Right lobe of liver (tissue), 6 donors: Measurements from ENCODE around the gene TOMM20. TPM values are rescaled to one million over a fixed set of nuclear protein-coding genes. Genes with fewer than 3 reads are reported as not detected.

ENCODE experiments used
- ATAC-seq, 4 donors: fragments of 200-7000 bp; cut with Tn5 transposase; one replicate each; pipeline ENCODE4 v1.9.1; 2020; ENCODE audit warnings: mild to moderate bottlenecking in 4 of 4, moderate library complexity in 4 of 4
- DNase-seq, 3 donors: peaks; one replicate each; pipeline ENCODE4 v3.0.0-alpha.2; 2020
- H3K27ac ChIP-seq, 3 donors: fragments of 200-600 bp; one replicate each; pipeline ENCODE4 v1.8.0; 2022
- H3K27me3 ChIP-seq, 2 donors: fragments of 200-600 bp; one replicate each; pipeline ENCODE4 v1.8.0; 2022
- H3K36me3 ChIP-seq, 4 donors: fragments of 200-600 bp; sonication (generic) in 1 of 4; one replicate each; pipeline versions ENCODE4 v1.5.1 to v1.8.0; 2017 to 2022; ENCODE audit warnings: control low read depth in 1 of 4
- H3K4me1 ChIP-seq, 4 donors: fragments of 200-600 bp; sonication (generic) in 1 of 4; one replicate each; pipeline versions ENCODE4 v1.5.1 to v1.8.0; 2017 to 2022; ENCODE audit warnings: control low read depth in 1 of 4
- H3K4me3 ChIP-seq, 3 donors: fragments of 200-600 bp; one replicate each; pipeline ENCODE4 v1.8.0; 2022
- H3K9me3 ChIP-seq, 4 donors: fragments of 200-600 bp; sonication (generic) in 1 of 4; one replicate each; pipeline versions ENCODE4 v1.5.1 to v1.8.0; 2017 to 2022; ENCODE audit warnings: control low read depth in 1 of 4
- POLR2A ChIP-seq: fragments of 450-650 bp; IDR thresholded peaks from one replicate; pipeline ENCODE4 v1.6.1; 2017; ENCODE audit warnings: antibody characterized with exemption, mild to moderate bottlenecking
- WGBS: methylation state at CpG from one replicate; pipeline ENCODE4 v1.1.6; 2018; ENCODE audit warnings: low coverage, low lambda C conversion rate; ENCODE audit not compliant: insufficient coverage; ENCODE audit errors: missing lambda C conversion rate; 5-methylcytosine and 5-hydroxymethylcytosine counted together
- intact Hi-C, 2 donors: fragments of 100-400 bp; cut with DNase I; formaldehyde crosslinking; loops; one replicate each; pipeline versions ENCODE4 v1.11.2 to v1.14.1; 2022
- total RNA-seq, 6 experiments: library from RNA; depleted of rRNA in 2 of 6; stranded (reverse); fragments of >200 nt in 2 of 6; fragmentation: NEBNext Ultra II Directional in 3 of 6; extraction: Animal tissue kit (Norgen Biotek cat#: 25700) in 3 of 6; gene quantifications; one replicate each; pipeline versions ENCODE4 v1.1.0 to v1.2.4, GENCODE V29; 2016 to 2023
- TF ChIP-seq, protein P1 (sequence below), 4 donors: fragments of 200-600 bp in 3 of 4; fragments of 450-650 bp in 1 of 4; IDR thresholded peaks; one replicate each; pipeline versions ENCODE4 v1.5.1 to v1.8.0; 2016 to 2022; ENCODE audit warnings: antibody characterized with exemption in 4 of 4, mild to moderate bottlenecking in 2 of 4
- donor health status: DM: no; HTN: yes; CAD: no.
- donor health status: DM: no; HTN: no; CAD: no.
- donor health status: DM: no; HTN: no; CAD: no.
- donor health status: DM: no; HTN: yes; CAD: no.
- donor health status: DM: no; HTN: yes; CAD: no.

The TOMM20 gene
- total RNA-seq, 6 experiments from 2014 or later = 33.0 to 59.2 (median 42.7) TPM

DNA sequence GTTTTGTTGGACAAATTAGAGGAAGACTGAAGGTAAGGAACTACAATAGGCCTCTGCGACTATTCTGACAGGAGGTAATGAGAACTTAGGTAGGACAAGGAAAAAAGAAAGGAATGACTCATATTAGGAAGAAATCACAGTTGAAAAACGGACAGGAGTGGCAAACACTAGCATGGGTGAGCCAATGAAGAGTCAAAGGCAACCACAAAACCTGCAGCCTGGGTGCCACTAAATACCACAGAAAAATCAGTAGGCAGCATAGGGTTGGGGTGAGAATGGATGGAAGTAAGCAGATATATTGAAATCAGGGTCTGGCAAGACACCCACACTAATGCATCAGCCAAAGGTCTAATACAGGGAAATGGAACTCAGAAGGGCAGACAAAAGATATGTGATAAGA is 22.4 kb upstream of the TOMM20 start:
- intact Hi-C loops = no loop called here
- no peaks in the 10 kb centered on the region for H3K9me3 ChIP-seq
- no peak for TF ChIP-seq POLR2A
- TF ChIP-seq, protein P1, sequence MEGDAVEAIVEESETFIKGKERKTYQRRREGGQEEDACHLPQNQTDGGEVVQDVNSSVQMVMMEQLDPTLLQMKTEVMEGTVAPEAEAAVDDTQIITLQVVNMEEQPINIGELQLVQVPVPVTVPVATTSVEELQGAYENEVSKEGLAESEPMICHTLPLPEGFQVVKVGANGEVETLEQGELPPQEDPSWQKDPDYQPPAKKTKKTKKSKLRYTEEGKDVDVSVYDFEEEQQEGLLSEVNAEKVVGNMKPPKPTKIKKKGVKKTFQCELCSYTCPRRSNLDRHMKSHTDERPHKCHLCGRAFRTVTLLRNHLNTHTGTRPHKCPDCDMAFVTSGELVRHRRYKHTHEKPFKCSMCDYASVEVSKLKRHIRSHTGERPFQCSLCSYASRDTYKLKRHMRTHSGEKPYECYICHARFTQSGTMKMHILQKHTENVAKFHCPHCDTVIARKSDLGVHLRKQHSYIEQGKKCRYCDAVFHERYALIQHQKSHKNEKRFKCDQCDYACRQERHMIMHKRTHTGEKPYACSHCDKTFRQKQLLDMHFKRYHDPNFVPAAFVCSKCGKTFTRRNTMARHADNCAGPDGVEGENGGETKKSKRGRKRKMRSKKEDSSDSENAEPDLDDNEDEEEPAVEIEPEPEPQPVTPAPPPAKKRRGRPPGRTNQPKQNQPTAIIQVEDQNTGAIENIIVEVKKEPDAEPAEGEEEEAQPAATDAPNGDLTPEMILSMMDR (IDR thresholded peaks at IDR 0.05) = no peak
- H3K36me3 ChIP-seq = peaks cover 0 to 59% (median 7%) of the 10 kb centered on the region in 4 donors
- ATAC-seq = no peak
- DNase-seq = no peak
- H3K4me3 ChIP-seq = no peak overlapping the region
- 90% methylated on average over 2 of the region's 2 CpGs for WGBS
- H3K4me1 ChIP-seq = no peaks in the 10 kb centered on the region
- H3K27ac ChIP-seq = no peak overlapping the region
- H3K27me3 ChIP-seq = no peaks in the 10 kb centered on the region

DNA sequence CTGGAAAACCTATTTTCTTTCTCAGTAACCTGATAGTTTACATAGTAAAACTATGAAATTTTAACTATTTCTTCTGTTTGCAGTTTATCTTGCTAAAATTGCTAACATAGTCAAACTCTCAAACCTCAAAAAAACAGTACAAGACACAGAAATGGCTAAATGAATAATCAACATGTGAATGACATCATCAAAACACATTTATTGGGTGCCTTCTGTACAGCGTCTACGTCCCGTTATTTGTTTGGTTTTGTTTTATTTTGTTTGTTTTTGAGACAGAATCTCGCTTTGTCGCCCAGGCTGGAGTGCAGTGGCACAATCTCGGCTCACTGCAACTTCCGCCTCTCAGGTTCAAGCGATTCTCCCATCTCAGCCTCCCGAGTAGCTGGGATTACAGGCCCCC is 21.2 kb upstream of the TOMM20 start:
- TF ChIP-seq, protein P1 (IDR thresholded peaks at IDR 0.05) = no peak
- no peak for TF ChIP-seq POLR2A
- 91% methylated on average over 7 of the region's 9 CpGs for WGBS
- H3K27ac ChIP-seq = no peak overlapping the region
- no peaks in the 10 kb centered on the region for H3K27me3 ChIP-seq
- peaks cover 0 to 64% (median 12%) of the 10 kb centered on the region in 4 donors for H3K36me3 ChIP-seq
- intact Hi-C loops = no loop called here
- DNase-seq = no peak
- no peak overlapping the region for H3K4me3 ChIP-seq
- H3K9me3 ChIP-seq = no peaks in the 10 kb centered on the region
- H3K4me1 ChIP-seq = no peaks in the 10 kb centered on the region
- no peak for ATAC-seq

DNA sequence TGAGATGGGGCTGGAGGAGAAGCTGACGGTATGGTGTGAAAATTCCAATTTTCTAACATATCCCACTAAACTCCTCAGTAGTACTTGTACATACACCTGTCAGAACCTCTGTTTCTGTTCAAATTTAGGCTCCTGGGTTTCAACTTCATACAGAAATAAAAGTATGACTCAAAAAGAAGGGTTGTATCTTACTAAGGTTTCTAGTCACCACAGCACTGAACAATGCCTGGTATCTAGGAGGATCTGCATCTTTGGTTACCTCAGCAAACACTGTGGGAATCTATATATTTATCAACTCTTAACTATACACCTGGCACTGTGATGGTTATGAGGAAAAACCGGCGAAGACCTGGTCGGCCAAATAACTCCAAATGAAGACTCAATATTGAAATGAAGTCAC is 18.6 kb upstream of the TOMM20 start:
- 88% methylated on average over 4 of the region's 4 CpGs for WGBS
- no peak overlapping the region for H3K4me3 ChIP-seq
- no peaks in the 10 kb centered on the region for H3K4me1 ChIP-seq
- no peaks in the 10 kb centered on the region for H3K27me3 ChIP-seq
- no peaks in the 10 kb centered on the region for H3K9me3 ChIP-seq
- ATAC-seq (no peak), DNase-seq (no peak)
- no peak overlapping the region for H3K27ac ChIP-seq
- intact Hi-C loops = no loop called here
- TF ChIP-seq, protein P1 (IDR thresholded peaks at IDR 0.05) = no peak
- no peak for TF ChIP-seq POLR2A
- H3K36me3 ChIP-seq = peaks cover 0 to 63% (median 19%) of the 10 kb centered on the region in 4 donors

DNA sequence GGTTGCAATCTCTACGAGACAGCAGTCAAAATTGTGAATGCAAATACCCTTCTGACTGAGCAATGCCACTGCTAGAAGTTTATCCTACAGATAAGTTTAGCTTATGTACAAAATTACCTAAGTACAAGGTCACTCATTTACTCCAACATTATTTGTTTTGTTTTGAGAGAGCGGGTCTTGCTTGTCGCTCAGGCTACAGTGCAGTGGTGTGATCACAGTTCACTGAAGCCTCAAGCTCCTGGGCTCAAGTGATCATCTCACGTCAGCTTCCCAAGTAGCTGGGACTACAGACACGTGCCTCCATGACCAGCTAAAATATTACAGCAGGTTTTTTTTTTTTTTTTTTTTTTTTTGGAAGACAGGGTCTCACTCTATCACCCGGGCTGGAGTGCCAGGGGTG is 17.0 kb upstream of the TOMM20 start:
- 84% methylated on average over 6 of the region's 6 CpGs for WGBS
- intact Hi-C loops = no loop called here
- H3K36me3 ChIP-seq = peaks cover 0 to 57% (median 19%) of the 10 kb centered on the region in 4 donors

More for the DNA sequence above, 17.0 kb upstream of the TOMM20 start:
- no peak for DNase-seq
- no peak for TF ChIP-seq POLR2A
- TF ChIP-seq, protein P1 (IDR thresholded peaks at IDR 0.05) = no peak
- ATAC-seq = no peak
- H3K4me1 ChIP-seq = no peaks in the 10 kb centered on the region
- no peak overlapping the region for H3K4me3 ChIP-seq
- no peaks in the 10 kb centered on the region for H3K9me3 ChIP-seq
- no peak overlapping the region for H3K27ac ChIP-seq
- no peaks in the 10 kb centered on the region for H3K27me3 ChIP-seq
